Measurements from ENCODE around the gene CT45A10.
"Not testable (repeated sequence)": the region's sequence is repeated elsewhere in the genome, so short reads cannot be mapped to it uniquely, and the experiment has no call there.

The CT45A10 gene

DNA sequence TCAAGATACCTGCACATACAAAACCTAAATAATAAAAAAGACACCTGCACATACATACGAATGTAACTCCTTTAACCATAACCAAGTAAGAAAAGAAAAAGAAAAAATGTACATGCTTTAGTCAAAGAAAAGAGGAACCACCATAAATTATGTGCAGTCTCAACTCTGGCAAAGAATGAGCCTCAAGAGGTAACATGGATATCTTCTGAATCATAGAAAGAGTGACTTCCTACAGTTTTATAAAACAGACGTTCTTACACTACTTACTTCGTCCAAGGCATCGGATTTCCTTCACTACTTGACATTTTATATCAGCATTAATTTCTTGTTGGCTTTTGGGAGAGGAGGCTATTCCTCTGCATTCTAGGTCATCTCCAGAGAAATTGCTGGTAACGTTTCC is 10.5 kb downstream of the CT45A10 start:
- H3K4me3 ChIP-seq (ENCODE audit: low read length); H3K27me3 ChIP-seq (replicated peaks; ENCODE audit: control insufficient read depth, insufficient read depth, low read length); H3K9me3 ChIP-seq (ENCODE audit: control insufficient read depth, low read length); DNase-seq (ENCODE audit: low read depth); H3K4me1 ChIP-seq (ENCODE audit: control insufficient read depth, insufficient read depth, low read length); H3K9ac ChIP-seq (ENCODE audit: low read length); H3K36me3 ChIP-seq (ENCODE audit: control insufficient read depth, insufficient read depth, low read length, severe bottlenecking): not testable (repeated sequence)

DNA sequence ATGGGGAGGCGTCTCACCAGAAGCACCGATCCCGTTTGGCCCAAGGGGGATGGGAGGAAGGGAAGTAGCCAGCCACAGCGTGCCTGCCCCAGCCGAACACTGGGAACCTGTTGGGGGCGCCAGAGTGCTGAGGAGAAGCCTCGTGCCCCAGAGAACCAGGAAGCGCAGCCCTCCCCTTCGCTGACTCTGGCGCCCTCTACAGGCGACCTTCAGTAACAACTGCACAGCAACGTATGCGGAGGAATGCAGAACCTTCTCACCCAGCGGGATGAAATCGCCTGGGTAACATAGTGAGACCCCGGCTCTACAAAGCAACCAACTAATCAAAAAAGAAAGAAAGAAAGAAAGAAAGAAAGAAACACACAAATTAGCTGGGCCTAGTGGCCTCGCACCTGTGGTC is 21.5 kb downstream of the CT45A10 start, which contains the start of gene CT45A9:
Gene CT45A9, minus strand, starts transcription at position 101 of the 400 bp plus-strand sequence. CDS start 3,751 bp downstream, outside the sequence.
- not testable (repeated sequence) for H3K4me1 ChIP-seq (ENCODE audit: control insufficient read depth, insufficient read depth, low read length); H3K9ac ChIP-seq (ENCODE audit: low read length); DNase-seq (ENCODE audit: low read depth)

DNA sequence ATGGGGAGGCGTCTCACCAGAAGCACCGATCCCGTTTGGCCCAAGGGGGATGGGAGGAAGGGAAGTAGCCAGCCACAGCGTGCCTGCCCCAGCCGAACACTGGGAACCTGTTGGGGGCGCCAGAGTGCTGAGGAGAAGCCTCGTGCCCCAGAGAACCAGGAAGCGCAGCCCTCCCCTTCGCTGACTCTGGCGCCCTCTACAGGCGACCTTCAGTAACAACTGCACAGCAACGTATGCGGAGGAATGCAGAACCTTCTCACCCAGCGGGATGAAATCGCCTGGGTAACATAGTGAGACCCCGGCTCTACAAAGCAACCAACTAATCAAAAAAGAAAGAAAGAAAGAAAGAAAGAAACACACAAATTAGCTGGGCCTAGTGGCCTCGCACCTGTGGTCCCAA is 38.8 kb downstream of the CT45A10 start, which contains the start of gene CT45A8:
Gene CT45A8, minus strand, starts transcription at position 101 of the 400 bp plus-strand sequence. CDS start 3,755 bp downstream, outside the sequence.
- H3K36me3 ChIP-seq (ENCODE audit: control insufficient read depth, insufficient read depth, low read length, severe bottlenecking); H3K9ac ChIP-seq (ENCODE audit: low read length); H3K27me3 ChIP-seq (replicated peaks; ENCODE audit: control insufficient read depth, insufficient read depth, low read length); H3K4me3 ChIP-seq (ENCODE audit: low read length); DNase-seq (ENCODE audit: low read depth); H3K4me1 ChIP-seq (ENCODE audit: control insufficient read depth, insufficient read depth, low read length); H3K9me3 ChIP-seq (ENCODE audit: control insufficient read depth, low read length): not testable (repeated sequence)

More for the DNA sequence above, 21.5 kb downstream of the CT45A10 start, which contains the start of gene CT45A9:
- H3K27me3 ChIP-seq (replicated peaks; ENCODE audit: control insufficient read depth, insufficient read depth, low read length); H3K4me3 ChIP-seq (ENCODE audit: low read length); H3K9me3 ChIP-seq (ENCODE audit: control insufficient read depth, low read length); H3K36me3 ChIP-seq (ENCODE audit: control insufficient read depth, insufficient read depth, low read length, severe bottlenecking): not testable (repeated sequence)

DNA sequence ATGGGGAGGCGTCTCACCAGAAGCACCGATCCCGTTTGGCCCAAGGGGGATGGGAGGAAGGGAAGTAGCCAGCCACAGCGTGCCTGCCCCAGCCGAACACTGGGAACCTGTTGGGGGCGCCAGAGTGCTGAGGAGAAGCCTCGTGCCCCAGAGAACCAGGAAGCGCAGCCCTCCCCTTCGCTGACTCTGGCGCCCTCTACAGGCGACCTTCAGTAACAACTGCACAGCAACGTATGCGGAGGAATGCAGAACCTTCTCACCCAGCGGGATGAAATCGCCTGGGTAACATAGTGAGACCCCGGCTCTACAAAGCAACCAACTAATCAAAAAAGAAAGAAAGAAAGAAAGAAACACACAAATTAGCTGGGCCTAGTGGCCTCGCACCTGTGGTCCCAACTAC is 56.1 kb downstream of the CT45A10 start, which contains the start of gene CT45A7:
Gene CT45A7, minus strand, starts transcription at position 101 of the 400 bp plus-strand sequence. CDS start 3,747 bp downstream, outside the sequence.
- DNase-seq (ENCODE audit: low read depth); H3K27me3 ChIP-seq (replicated peaks; ENCODE audit: control insufficient read depth, insufficient read depth, low read length); H3K9me3 ChIP-seq (ENCODE audit: control insufficient read depth, low read length); H3K4me1 ChIP-seq (ENCODE audit: control insufficient read depth, insufficient read depth, low read length); H3K9ac ChIP-seq (ENCODE audit: low read length); H3K36me3 ChIP-seq (ENCODE audit: control insufficient read depth, insufficient read depth, low read length, severe bottlenecking); H3K4me3 ChIP-seq (ENCODE audit: low read length): not testable (repeated sequence)
